Activated CD4-positive, alpha-beta memory T cell treated with anti-CD3 and anti-CD28 coated beads, Interleukin-2, amount 10 ng/mL, durations not matched to agents 7 days and 5 days (primary cell): ENCODE measurements around the gene IL1R2. TPM values are rescaled to one million over a fixed set of nuclear protein-coding genes. Genes with fewer than 3 reads are reported as not detected.

Experiments used
- CTCF ChIA-PET: fragments of 350-600 bp; sonication (Branson Sonifier 250); formaldehyde crosslinking; loops from one replicate; lab custom pipeline; 2021; ENCODE audit warnings: antibody characterized with exemption, inconsistent platforms; lab: Charles Lee
- POLR2A ChIA-PET: fragments of 350-600 bp; sonication (Branson Sonifier 250); formaldehyde crosslinking; loops from one replicate; lab custom pipeline; 2021; ENCODE audit warnings: antibody characterized with exemption; lab: Charles Lee
- DNase-seq: peaks from one replicate; pipeline ENCODE4 v3.0.0-alpha.2; 2020
- H3K27ac Mint-ChIP-seq: one replicate; pipeline ENCODE4 v1.8.0; 2021; ENCODE audit warnings: mild to moderate bottlenecking, mixed read lengths
- H3K27me3 Mint-ChIP-seq: one replicate; pipeline ENCODE4 v1.8.0; 2021; ENCODE audit warnings: mixed read lengths
- H3K36me3 Mint-ChIP-seq: one replicate; pipeline ENCODE4 v1.8.0; 2021; ENCODE audit warnings: low read depth, mixed read lengths
- H3K4me1 Mint-ChIP-seq: one replicate; pipeline ENCODE4 v1.8.0; 2021; ENCODE audit warnings: mixed read lengths
- H3K4me3 Mint-ChIP-seq: one replicate; pipeline ENCODE4 v1.8.0; 2021; ENCODE audit warnings: mild to moderate bottlenecking, mixed read lengths
- H3K9me3 Mint-ChIP-seq: one replicate; pipeline ENCODE4 v1.8.0; 2021; ENCODE audit warnings: mixed read lengths
- total RNA-seq, 2 experiments: library from RNA; stranded (reverse); gene quantifications; one replicate each; pipeline ENCODE4 v1.2.3, GENCODE V29; 2021

IL1R2 gene
- total RNA-seq, 2 experiments from 2014 or later: 0.81 to 0.88 TPM

- no peak overlapping the region for H3K4me3 Mint-ChIP-seq
- POLR2A ChIA-PET: no interaction called here
- H3K36me3 Mint-ChIP-seq: no peaks in the 10 kb centered on the region
- CTCF ChIA-PET: no interaction called here
- H3K4me1 Mint-ChIP-seq: no peaks in the 10 kb centered on the region
- no peaks in the 10 kb centered on the region for H3K27me3 Mint-ChIP-seq
- no peak for DNase-seq
- H3K27ac Mint-ChIP-seq: no peak overlapping the region
- H3K9me3 Mint-ChIP-seq: no peaks in the 10 kb centered on the region
Observed at GRCh38 chr2:101982495-101983029, 9.2 kb upstream of the IL1R2 start.

DNA sequence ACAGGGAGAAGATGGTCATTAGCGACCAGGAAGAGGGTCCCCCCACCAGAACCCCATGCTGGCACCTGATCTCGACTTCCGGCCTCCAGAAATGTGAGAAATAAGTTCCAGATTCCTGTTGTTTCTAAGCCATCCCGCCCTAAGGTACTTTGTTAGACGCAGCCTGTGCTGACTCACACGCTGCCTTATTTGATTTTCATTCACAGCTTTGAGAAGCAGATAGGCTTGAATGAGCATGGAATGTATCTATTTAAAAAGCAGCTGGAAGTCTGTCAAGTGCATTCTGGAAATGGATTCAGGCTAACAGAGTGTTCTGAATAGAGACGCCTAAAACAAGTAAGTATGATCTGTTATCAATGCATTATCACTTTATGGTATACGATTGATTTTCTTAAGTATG, 8.3 kb upstream of the IL1R2 start:
- Mint-ChIP-seq H3K4me3 (no peak overlapping the region), H3K27ac (no peak overlapping the region), H3K27me3 (no peaks in the 10 kb centered on the region), H3K36me3 (no peaks in the 10 kb centered on the region), H3K9me3 (no peaks in the 10 kb centered on the region), H3K4me1 (no peaks in the 10 kb centered on the region)
- no peak for DNase-seq
- CTCF ChIA-PET: interaction anchor here (0.5 kb wide), 1 partner anchor 490 kb away, joined by 3 read pairs; no protein-coding TSS in a partner anchor
- POLR2A ChIA-PET: no interaction called here

DNA sequence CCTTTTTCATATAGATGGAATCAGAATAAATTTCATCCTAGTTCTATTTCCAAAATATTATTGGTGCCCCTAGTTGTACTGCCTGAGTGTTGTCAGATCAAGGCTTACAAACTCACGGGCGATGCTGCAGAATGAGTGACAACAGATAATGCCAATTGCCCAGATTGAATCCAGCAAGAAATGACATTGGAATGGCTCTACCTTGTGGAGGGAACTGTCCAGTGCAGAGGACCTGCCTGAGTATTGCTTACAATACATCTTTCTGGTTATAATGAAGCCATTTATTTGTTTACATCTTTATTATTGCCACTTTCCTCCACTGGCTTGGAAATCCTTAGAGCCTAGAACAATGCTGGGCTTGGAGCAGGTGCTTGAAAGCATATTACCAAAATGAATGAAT, 7.8 kb upstream of the IL1R2 start:
- Mint-ChIP-seq H3K27me3 (no peaks in the 10 kb centered on the region), H3K27ac (no peak overlapping the region), H3K4me3 (no peak overlapping the region), H3K36me3 (no peaks in the 10 kb centered on the region), H3K9me3 (no peaks in the 10 kb centered on the region), H3K4me1 (no peaks in the 10 kb centered on the region)
- ChIA-PET POLR2A (no interaction called here), CTCF (interaction anchor here (0.5 kb wide), 1 partner anchor 490 kb away, joined by 3 read pairs; no protein-coding TSS in a partner anchor)
- no peak for DNase-seq

- Mint-ChIP-seq H3K4me3 (no peak overlapping the region), H3K4me1 (no peaks in the 10 kb centered on the region), H3K27ac (no peak overlapping the region), H3K27me3 (peaks cover 3% of the 10 kb centered on the region), H3K36me3 (no peaks in the 10 kb centered on the region), H3K9me3 (no peaks in the 10 kb centered on the region)
- ChIA-PET POLR2A (no interaction called here), CTCF (no interaction called here)
- no peak for DNase-seq
Observed at GRCh38 chr2:101984656-101985055, 7.1 kb upstream of the IL1R2 start.

- Mint-ChIP-seq H3K4me1 (no peaks in the 10 kb centered on the region), H3K27ac (no peak overlapping the region), H3K36me3 (no peaks in the 10 kb centered on the region), H3K27me3 (peaks cover 6% of the 10 kb centered on the region), H3K9me3 (no peaks in the 10 kb centered on the region), H3K4me3 (no peak overlapping the region)
- ChIA-PET CTCF (no interaction called here), POLR2A (no interaction called here)
- no peak for DNase-seq
Observed at GRCh38 chr2:101985101-101985792, 6.5 kb upstream of the IL1R2 start.

- ChIA-PET POLR2A (no interaction called here), CTCF (no interaction called here)
- H3K4me3 Mint-ChIP-seq: no peak overlapping the region
- H3K4me1 Mint-ChIP-seq: no peaks in the 10 kb centered on the region
- no peak overlapping the region for H3K27ac Mint-ChIP-seq
- H3K27me3 Mint-ChIP-seq: peaks cover 6% of the 10 kb centered on the region
- no peaks in the 10 kb centered on the region for H3K9me3 Mint-ChIP-seq
- DNase-seq: no peak
- H3K36me3 Mint-ChIP-seq: no peaks in the 10 kb centered on the region
Observed at GRCh38 chr2:101985793-101986164, 6.0 kb upstream of the IL1R2 start.

DNA sequence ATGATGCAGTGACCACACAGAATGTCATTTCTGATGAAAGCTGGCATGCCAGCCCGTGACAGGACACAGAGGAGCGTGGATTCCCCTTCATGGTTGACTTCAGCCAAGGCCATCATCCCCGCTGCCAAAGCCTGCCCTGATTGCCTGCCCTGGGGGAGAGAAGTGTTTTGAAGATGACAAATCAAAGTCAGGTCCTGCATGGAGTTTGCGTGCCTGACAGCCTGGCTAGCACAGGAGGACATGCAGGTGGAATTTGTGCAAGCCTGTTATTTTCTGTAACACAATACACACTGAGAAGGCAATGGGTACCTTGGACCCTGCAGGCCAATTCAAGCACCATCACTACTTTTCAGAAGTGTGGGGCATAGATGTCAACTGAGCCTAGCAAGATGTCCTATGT, 5.4 kb upstream of the IL1R2 start:
- peaks cover 9% of the 10 kb centered on the region for H3K27me3 Mint-ChIP-seq
- DNase-seq: no peak
- ChIA-PET POLR2A (no interaction called here), CTCF (no interaction called here)
- no peak overlapping the region for H3K27ac Mint-ChIP-seq
- no peaks in the 10 kb centered on the region for H3K36me3 Mint-ChIP-seq
- H3K9me3 Mint-ChIP-seq: no peaks in the 10 kb centered on the region
- no peaks in the 10 kb centered on the region for H3K4me1 Mint-ChIP-seq
- H3K4me3 Mint-ChIP-seq: no peak overlapping the region

DNA sequence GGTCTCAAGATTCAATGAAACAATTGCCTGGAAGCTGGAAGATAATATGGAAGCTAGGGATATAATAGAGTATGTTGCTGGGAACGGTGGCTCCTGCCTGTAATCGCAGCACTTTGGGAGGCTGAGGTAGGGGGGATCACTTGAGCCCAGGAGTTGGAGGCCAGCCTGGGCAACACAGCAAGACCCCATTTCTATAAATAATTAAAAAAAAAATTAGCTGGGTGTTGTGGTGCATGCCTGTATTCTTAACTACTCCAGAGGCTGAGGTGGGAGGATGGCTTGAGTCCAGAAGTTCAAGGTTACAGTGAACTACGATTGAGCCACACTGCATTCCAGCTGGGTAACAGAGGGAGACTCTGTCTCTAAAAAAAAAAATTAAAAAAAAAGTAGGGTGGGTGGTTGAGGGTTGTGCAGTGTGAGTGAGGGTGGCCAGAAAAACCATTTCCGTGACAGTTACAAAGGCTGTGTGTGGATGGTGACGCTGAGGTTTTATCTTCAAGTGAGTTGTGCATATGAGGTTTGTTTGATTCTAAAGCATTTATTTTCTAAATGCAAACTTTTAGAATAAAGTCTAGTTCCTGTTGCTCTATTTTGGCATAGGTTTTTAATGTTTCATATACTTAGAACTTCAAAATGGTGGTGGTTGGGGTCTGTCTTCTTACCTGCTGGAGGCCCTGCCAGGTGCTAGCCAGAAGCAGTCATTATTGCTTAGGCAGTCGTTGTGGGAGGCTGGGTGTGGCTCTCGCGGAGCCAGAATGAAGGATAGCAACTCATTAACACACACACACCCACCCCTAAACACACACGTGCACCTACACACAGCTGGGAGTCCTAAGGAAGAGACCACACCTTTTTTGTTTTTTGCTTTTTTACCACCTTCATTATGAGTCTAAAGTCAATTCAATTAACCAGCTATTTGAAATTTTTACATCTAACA, 4.7 kb upstream of the IL1R2 start:
- peaks cover 14% of the 10 kb centered on the region for H3K27me3 Mint-ChIP-seq
- DNase-seq: no peak
- H3K36me3 Mint-ChIP-seq: no peaks in the 10 kb centered on the region
- H3K9me3 Mint-ChIP-seq: no peaks in the 10 kb centered on the region
- no peak overlapping the region for H3K27ac Mint-ChIP-seq
- ChIA-PET POLR2A (no interaction called here), CTCF (interaction anchor here (1.1 kb wide), 1 partner anchor 254 kb away, joined by 5 read pairs; no protein-coding TSS in a partner anchor)
- H3K4me1 Mint-ChIP-seq: no peaks in the 10 kb centered on the region
- no peak overlapping the region for H3K4me3 Mint-ChIP-seq

GRCh38 chr2:101987832-101988231, 3.9 kb upstream of the IL1R2 start:
- CTCF ChIA-PET: interaction anchor here (0.6 to 1.1 kb wide), 2 partner anchors 156 to 253 kb away, joined by 3 to 5 read pairs; no protein-coding TSS in a partner anchor
- POLR2A ChIA-PET: no interaction called here

DNA sequence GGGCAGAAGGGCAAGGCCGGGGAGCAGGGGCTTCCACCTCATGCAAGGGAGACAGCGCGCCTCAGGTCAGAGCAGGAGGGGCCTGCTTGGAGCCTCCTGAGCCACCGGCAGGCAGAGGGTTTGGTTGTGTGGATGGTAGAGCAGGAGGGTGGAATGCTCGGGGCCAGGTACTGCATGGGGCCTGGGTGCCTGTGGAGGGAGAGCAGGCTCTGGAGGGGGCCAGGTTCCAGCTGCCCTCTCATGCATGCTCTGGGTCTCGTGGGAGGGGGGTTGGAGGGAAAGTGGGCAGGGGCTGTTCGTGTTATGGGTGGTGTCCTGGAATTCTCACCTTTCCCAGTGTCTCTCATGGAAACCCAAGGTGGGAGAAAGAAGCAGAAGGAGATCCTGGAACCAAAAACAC, 3.2 kb upstream of the IL1R2 start:
- Mint-ChIP-seq H3K9me3 (no peaks in the 10 kb centered on the region), H3K36me3 (no peaks in the 10 kb centered on the region), H3K27ac (no peak overlapping the region), H3K4me1 (no peaks in the 10 kb centered on the region), H3K4me3 (no peak overlapping the region), H3K27me3 (peaks cover 23% of the 10 kb centered on the region)
- no peak for DNase-seq
- CTCF ChIA-PET: no interaction called here
- POLR2A ChIA-PET: no interaction called here

More at GRCh38 chr2:101987832-101988231, 3.9 kb upstream of the IL1R2 start:
- Mint-ChIP-seq H3K27ac (no peak overlapping the region), H3K4me3 (no peak overlapping the region), H3K36me3 (no peaks in the 10 kb centered on the region), H3K9me3 (no peaks in the 10 kb centered on the region), H3K27me3 (peaks cover 19% of the 10 kb centered on the region), H3K4me1 (no peaks in the 10 kb centered on the region)
- DNase-seq: no peak

- ChIA-PET CTCF (no interaction called here), POLR2A (no interaction called here)
- H3K9me3 Mint-ChIP-seq: no peaks in the 10 kb centered on the region
- no peak overlapping the region for H3K4me3 Mint-ChIP-seq
- H3K27me3 Mint-ChIP-seq: peaks cover 23% of the 10 kb centered on the region
- no peak for DNase-seq
- no peak overlapping the region for H3K27ac Mint-ChIP-seq
- H3K36me3 Mint-ChIP-seq: no peaks in the 10 kb centered on the region
- no peaks in the 10 kb centered on the region for H3K4me1 Mint-ChIP-seq
Observed at GRCh38 chr2:101989740-101990460, 1.9 kb upstream of the IL1R2 start.

GRCh38 chr2:101993772-101994171, 2.0 kb downstream of the IL1R2 start:
- ChIA-PET CTCF (interaction anchor here (0.6 to 1.3 kb wide), 3 partner anchors 27 to 456 kb away, joined by 3 read pairs; no protein-coding TSS in a partner anchor), POLR2A (no interaction called here)
- Mint-ChIP-seq H3K27ac (no peak overlapping the region), H3K9me3 (no peaks in the 10 kb centered on the region), H3K36me3 (no peaks in the 10 kb centered on the region), H3K4me3 (no peak overlapping the region), H3K4me1 (peaks cover 4% of the 10 kb centered on the region), H3K27me3 (peaks cover 23% of the 10 kb centered on the region)
- DNase-seq: no peak
